Stimulated activated CD8-positive, alpha-beta memory T cell treated with anti-CD3 and anti-CD28 coated beads, Interleukin-4, amount 100 ng/mL, for 24 hours (primary cell): ENCODE results near the gene GDI1.

Experiments
- DNase-seq: peaks from one replicate; pipeline ENCODE4 v3.0.0-alpha.2; 2020; ENCODE audit warnings: low read depth

GDI1 gene

GRCh38 chrX:154409222-154409871, 27.6 kb upstream of the GDI1 start, which contains the start of gene DNASE1L1:
TSS of gene DNASE1L1 (minus strand) at chrX:154409254. CDS start at chrX:154405568, 3,686 bp downstream.
- peak; percentile 33 for DNase-seq

DNA sequence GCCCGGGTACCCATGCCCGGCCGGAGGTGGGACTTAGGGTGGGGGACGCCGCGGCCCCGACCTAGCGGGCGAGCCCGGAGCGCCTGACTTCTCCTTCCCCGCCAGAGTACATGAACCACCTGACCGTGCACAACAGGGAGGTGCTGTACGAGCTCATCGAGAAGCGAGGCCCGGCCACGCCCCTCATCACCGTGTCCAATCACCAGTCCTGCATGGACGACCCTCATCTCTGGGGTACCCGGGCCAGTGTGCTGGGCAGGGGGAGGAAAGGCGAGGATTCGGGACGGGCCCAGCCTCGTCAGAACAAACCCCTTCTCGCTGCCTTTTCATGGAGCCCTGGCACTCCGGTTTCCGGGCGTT, 25.0 kb upstream of the GDI1 start:
- DNase-seq: peak; percentile 47

- DNase-seq: no peak
These were observed 24.5 kb upstream of the GDI1 start for GRCh38 chrX:154412468-154412867.

DNA sequence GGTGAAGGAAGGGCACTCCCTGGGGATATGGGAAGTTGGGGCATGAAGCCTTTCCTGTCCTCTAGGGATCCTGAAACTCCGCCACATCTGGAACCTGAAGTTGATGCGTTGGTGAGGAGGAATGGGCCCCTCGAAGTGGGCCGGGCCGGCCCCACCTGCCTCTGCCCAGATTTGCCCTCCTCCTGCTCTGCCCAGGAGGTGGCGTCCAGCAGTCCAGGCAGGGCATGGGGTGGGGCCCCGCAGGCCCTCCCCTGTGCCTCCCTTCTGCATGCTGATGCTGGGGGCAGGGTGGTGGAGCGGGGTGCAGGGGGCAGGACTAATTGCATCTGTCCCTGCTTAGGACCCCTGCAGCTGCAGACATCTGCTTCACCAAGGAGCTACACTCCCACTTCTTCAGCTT, 23.8 kb upstream of the GDI1 start:
- no peak for DNase-seq

DNA sequence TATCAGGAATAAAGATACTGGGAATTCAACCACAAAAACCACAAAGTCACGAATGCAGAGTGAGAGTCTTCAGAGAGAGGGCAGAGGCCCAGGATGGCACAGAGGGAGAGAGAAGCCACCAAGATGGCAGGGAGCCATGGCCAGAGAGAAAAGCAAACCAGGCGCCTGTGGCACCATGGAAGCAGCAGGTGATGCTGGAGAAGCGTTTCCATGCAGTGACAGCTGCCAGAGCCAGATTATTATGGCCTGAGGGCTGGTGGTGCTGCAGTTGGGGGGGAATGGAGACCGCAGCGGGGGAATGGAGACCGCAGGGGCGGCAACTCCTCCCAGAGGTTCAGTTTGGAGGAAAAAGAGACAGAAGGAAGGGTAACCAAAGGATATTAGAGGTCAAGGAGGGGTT, 19.8 kb upstream of the GDI1 start:
- DNase-seq: no peak

DNA sequence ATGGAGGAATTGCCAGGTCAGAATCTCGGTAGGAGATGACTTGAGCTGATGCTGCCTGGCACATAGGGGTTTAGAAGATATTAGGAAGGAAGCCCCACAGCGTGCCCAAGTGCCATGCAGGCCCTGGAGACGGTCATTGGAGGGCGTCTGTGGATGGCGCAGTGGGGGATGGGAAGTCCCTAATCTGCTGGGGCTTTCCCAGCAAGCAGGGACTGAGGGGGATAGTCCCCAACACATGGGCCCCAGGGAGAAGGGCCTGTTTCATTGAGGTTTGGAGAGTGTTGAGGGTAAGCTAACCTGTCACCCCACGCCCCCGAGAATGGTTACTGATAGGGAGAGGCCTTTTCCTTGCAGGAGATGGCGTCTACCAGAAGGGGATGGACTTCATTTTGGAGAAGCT, 17.8 kb upstream of the GDI1 start:
- DNase-seq: no peak

GRCh38 chrX:154419688-154420401, 17.1 kb upstream of the GDI1 start:
- DNase-seq: no peak

DNA sequence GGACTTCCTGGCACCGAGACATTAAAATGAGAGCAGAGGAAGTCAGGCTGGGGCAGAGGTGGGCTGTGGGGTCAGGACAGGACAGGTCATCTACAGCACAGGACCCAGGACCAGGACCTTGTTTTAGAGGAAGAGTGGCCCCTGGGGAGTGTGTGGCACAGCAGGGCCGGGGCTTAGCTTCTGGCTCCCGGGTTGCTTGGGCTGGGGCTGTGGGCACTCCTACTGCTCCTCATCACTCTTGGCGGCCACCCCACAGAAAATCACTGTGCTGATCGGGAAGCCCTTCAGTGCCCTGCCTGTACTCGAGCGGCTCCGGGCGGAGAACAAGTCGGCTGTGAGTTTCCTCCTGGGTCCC, 16.6 kb upstream of the GDI1 start:
- no peak for DNase-seq

DNA sequence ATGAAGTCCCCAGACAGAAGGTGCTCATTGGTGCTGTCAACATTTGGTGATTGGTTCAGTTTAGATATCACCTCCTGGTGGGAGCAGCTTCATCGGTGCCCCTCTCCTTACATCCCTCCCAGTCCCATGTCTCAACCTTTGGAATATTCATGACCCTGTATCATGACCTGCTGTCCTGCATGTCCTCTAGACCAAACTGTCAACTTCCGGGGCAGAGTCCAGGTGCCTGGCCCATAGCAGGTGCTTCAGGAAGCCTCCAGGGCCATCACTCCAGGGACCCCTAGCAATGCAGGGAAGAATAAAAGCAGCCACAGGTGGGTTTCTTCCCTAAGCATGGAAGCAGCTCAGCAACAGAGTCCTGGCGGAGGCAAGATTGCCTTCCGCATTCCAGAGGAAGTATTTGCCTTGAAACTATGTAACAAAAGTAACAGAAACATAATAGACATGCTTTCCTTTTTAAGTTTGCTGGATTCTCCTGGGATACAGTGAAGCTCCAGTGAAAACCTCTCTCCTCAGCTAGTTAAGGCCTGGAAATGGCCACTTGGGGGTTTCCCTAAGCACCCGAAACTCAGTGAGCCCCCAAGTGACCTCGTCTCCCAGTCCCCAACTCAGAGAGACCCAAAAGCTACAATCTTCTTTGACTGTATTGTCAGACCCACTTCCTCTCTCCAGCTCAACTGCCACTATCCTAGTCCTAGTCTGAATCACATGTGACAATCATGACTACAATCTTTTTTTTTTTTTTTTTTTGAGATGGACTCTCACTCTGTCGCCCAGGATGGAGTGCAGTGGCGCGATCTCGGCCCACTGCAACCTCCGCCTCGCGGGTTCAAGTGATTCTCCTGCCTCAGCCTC, 9.8 kb upstream of the GDI1 start:
- no peak for DNase-seq

DNA sequence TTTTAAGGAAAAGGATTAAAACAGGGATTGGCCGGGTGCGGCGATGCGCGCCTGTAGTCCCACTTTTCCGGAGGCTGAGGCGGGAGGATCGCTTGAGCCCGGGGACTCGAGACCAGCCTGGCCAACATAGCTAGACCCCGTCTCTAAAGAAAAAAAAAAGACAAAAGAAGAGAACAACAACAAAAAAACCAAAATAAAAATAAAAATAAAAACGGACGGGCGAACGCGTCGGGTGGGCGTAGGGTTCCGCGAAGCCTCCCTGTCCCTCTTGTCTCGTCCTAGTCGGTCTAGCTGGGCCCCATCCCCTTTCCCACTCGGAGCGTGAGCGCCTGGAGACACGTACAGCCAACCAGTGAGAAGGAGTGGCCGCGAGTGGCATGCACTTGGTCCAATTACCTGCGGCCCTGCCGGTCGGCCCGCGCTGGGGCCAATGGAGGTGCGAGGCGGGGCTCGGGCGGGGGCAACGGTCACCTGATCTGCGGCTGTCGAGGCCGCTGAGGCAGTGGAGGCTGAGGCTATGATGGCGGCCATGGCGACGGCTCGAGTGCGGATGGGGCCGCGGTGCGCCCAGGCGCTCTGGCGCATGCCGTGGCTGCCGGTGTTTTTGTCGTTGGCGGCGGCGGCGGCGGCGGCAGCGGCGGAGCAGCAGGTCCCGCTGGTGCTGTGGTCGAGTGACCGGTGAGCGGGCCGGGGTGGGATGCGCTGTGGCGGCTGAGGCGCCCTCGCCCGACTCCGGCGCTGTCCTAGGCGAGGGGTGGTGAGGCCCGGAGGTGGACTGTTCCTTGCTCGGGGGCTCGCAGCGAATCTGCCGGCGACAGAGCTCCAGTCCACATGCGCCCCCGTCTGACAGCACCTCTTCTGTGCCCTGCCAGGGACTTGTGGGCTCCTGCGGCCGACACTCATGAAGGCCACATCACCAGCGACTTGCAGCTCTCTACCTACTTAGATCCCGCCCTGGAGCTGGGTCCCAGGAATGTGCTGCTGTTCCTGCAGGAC, 8.5 kb upstream of the GDI1 start, which contains the start of gene ATP6AP1:
TSS of gene ATP6AP1 (plus strand) at position 502 of the 996 bp plus-strand sequence. CDS start at position 518, 16 bp downstream.
- peak; percentile 77 for DNase-seq

DNA sequence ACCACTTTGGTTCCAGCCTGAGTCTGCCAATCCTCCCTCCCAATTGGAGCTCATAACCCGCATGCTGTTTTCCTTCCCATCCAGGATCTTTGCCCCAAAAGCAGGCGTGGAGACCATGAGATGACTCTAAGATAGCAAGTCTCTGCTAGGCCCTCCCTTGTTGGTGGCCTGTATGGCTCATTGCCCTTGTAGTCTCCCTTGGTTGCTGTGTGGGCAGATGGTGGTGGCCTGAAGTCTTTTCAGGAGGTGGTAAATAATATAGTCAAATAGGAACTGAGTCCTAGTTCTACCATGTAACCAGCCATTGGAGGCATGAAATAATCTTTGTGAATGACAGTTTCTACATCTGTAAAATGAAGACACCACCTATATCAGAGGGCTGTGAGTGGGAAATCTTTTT, 7.2 kb upstream of the GDI1 start:
- no peak for DNase-seq

- no peak for DNase-seq
These were observed 6.5 kb upstream of the GDI1 start for GRCh38 chrX:154430479-154430878.

DNA sequence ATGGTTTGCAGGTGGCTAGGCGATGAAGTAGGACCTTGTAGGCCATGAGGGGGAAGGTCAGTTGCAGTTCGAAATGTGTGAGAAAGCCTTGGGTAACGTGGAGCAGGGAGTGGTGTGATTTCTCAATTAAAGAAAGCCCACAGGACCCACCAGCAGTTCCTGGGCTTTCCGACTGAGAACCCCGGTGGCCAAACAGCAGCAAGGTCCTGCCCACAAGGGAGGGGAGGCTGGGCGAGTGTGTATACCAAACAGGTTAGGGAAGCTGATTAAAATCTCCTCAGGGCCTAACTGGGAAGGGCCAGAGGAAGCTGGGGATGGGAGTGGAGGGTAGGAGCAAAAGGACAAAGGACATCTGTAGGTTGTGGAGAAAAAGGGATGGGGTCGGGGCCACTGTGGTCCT, 6.0 kb upstream of the GDI1 start:
- no peak for DNase-seq

GRCh38 chrX:154431341-154431740, 5.6 kb upstream of the GDI1 start:
- no peak for DNase-seq

- DNase-seq: no peak
These were observed 4.7 kb upstream of the GDI1 start for GRCh38 chrX:154432210-154432609.

- DNase-seq: no peak
These were observed 3.3 kb upstream of the GDI1 start for GRCh38 chrX:154433605-154434004.

- DNase-seq: no peak
These were observed 2.4 kb upstream of the GDI1 start for GRCh38 chrX:154434394-154435168.

DNA sequence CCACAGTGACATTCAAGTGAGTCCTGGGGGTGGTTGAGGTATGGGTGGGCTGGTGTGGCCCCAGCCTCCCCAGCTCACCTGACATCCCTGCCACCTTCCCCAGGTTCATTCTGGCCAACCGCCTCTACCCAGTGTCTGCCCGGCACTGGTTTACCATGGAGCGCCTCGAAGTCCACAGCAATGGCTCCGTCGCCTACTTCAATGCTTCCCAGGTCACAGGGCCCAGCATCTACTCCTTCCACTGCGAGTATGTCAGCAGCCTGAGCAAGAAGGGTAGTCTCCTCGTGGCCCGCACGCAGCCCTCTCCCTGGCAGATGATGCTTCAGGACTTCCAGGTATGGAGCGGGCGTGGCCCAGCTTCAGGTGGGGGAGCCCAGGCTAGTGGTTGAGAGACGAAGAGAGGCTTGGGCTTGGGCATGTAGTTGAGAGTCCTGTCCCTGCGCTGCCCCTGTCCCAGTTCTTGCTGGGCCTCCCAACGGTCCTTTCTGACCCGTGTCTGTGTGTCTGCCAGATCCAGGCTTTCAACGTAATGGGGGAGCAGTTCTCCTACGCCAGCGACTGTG, 1.7 kb upstream of the GDI1 start:
- no peak for DNase-seq

GRCh38 chrX:154436374-154436982, 476 bp upstream of the GDI1 start:
- DNase-seq: no peak
